ENCODE results near the gene PPFIBP2. TPM values are rescaled to one million over a fixed set of nuclear protein-coding genes. Genes with fewer than 3 reads are reported as not detected.

Gene PPFIBP2
- total RNA-seq, 1 experiment from 2014 or later = 5.7 TPM

- ChIA-PET POLR2A (ENCODE audit: low non-redundant PET) (no interaction called here), CTCF (no interaction called here)
- H3K36me3 ChIP-seq (ENCODE audit: insufficient read depth, low read length, poor library complexity, severe bottlenecking) = no peaks in the 10 kb centered on the region
- no peaks in the 10 kb centered on the region for H3K4me1 ChIP-seq (ENCODE audit: insufficient read depth, low read length, poor library complexity, severe bottlenecking)
- no peak for DNase-seq (ENCODE audit: low spot score)
- no peaks in the 10 kb centered on the region for H3K27me3 ChIP-seq (replicated peaks; ENCODE audit: insufficient read depth, low read depth, low read length, poor library complexity)
- H3K4me3 ChIP-seq (ENCODE audit: low read depth, low read length, poor library complexity, severe bottlenecking) = no peak overlapping the region
- TF ChIP-seq EZH2 (IDR thresholded peaks at IDR 0.05; ENCODE audit: borderline replicate concordance, low read depth, low read length, poor library complexity, severe bottlenecking) = no peak
- no peak for TF ChIP-seq CTCF (conservative IDR thresholded peaks at IDR 0.05; ENCODE audit: low read depth, low read length)
- BruUV-seq (replicated peaks) = no TSS peak
- no peaks in the 10 kb centered on the region for H3K9me3 ChIP-seq (ENCODE audit: low read depth, low read length, poor library complexity, severe bottlenecking)
- intact Hi-C loops (cut with micrococcal nuclease; ENCODE audit: unreplicated experiment) = no loop called here
- H3K27ac ChIP-seq (ENCODE audit: low read depth, low read length, poor library complexity, severe bottlenecking) = no peak overlapping the region
Observed at GRCh38 chr11:7551571-7551970, 37.8 kb downstream of the PPFIBP2 start.

- no TSS peak for BruUV-seq (replicated peaks)
- H3K27me3 ChIP-seq (replicated peaks; ENCODE audit: insufficient read depth, low read depth, low read length, poor library complexity) = no peaks in the 10 kb centered on the region
- H3K4me1 ChIP-seq (ENCODE audit: insufficient read depth, low read length, poor library complexity, severe bottlenecking) = no peaks in the 10 kb centered on the region
- DNase-seq (ENCODE audit: low spot score) = no peak
- TF ChIP-seq EZH2 (IDR thresholded peaks at IDR 0.05; ENCODE audit: borderline replicate concordance, low read depth, low read length, poor library complexity, severe bottlenecking) (no peak), CTCF (conservative IDR thresholded peaks at IDR 0.05; ENCODE audit: low read depth, low read length) (no peak)
- no peaks in the 10 kb centered on the region for H3K9me3 ChIP-seq (ENCODE audit: low read depth, low read length, poor library complexity, severe bottlenecking)
- H3K4me3 ChIP-seq (ENCODE audit: low read depth, low read length, poor library complexity, severe bottlenecking) = no peak overlapping the region
- CTCF ChIA-PET = no interaction called here
- H3K27ac ChIP-seq (ENCODE audit: low read depth, low read length, poor library complexity, severe bottlenecking) = no peak overlapping the region
- intact Hi-C loops (cut with micrococcal nuclease; ENCODE audit: unreplicated experiment) = no loop called here
- no peaks in the 10 kb centered on the region for H3K36me3 ChIP-seq (ENCODE audit: insufficient read depth, low read length, poor library complexity, severe bottlenecking)
- POLR2A ChIA-PET (ENCODE audit: low non-redundant PET) = no interaction called here
Observed at GRCh38 chr11:7552666-7553065, 38.9 kb downstream of the PPFIBP2 start.

GRCh38 chr11:7555052-7555699, 41.4 kb downstream of the PPFIBP2 start:
- CTCF ChIA-PET = interaction anchor here (0.6 kb wide), 1 partner anchor 16 kb away, joined by 4 read pairs; no protein-coding TSS in a partner anchor
- H3K9me3 ChIP-seq (ENCODE audit: low read depth, low read length, poor library complexity, severe bottlenecking) = no peaks in the 10 kb centered on the region
- no peaks in the 10 kb centered on the region for H3K4me1 ChIP-seq (ENCODE audit: insufficient read depth, low read length, poor library complexity, severe bottlenecking)
- no peak overlapping the region for H3K27ac ChIP-seq (ENCODE audit: low read depth, low read length, poor library complexity, severe bottlenecking)
- DNase-seq (ENCODE audit: low spot score) = no peak
- no TSS peak for BruUV-seq (replicated peaks)
- H3K36me3 ChIP-seq (ENCODE audit: insufficient read depth, low read length, poor library complexity, severe bottlenecking) = no peaks in the 10 kb centered on the region
- no peak overlapping the region for H3K4me3 ChIP-seq (ENCODE audit: low read depth, low read length, poor library complexity, severe bottlenecking)
- POLR2A ChIA-PET (ENCODE audit: low non-redundant PET) = no interaction called here
- no peak for TF ChIP-seq EZH2 (IDR thresholded peaks at IDR 0.05; ENCODE audit: borderline replicate concordance, low read depth, low read length, poor library complexity, severe bottlenecking)
- TF ChIP-seq CTCF (conservative IDR thresholded peaks at IDR 0.05; ENCODE audit: low read depth, low read length) = no peak
- H3K27me3 ChIP-seq (replicated peaks; ENCODE audit: insufficient read depth, low read depth, low read length, poor library complexity) = no peaks in the 10 kb centered on the region
- intact Hi-C loops (cut with micrococcal nuclease; ENCODE audit: unreplicated experiment) = no loop called here
